Karpas-422 (cell line): ENCODE data around the gene IER3IP1. TPM values are rescaled to one million over a fixed set of nuclear protein-coding genes. Genes with fewer than 3 reads are reported as not detected.
"Not testable (repeated sequence)": the region's sequence is repeated elsewhere in the genome, so short reads cannot be mapped to it uniquely, and the experiment has no call there.

ENCODE experiments used
- DNase-seq: peaks from one replicate; pipeline ENCODE4 v3.0.0-alpha.2; 2015
- H2AFZ ChIP-seq: fragments of 200-600 bp; sonication (generic); 2 replicates; pipeline ENCODE4 v1.6.1; 2014; ENCODE audit warnings: antibody characterized with exemption, low read length, mixed read lengths
- H3K27ac ChIP-seq: fragments of 200-600 bp; sonication (generic); 2 replicates; pipeline ENCODE4 v1.5.1; 2014; ENCODE audit warnings: mild to moderate bottlenecking, low read length, moderate library complexity
- H3K27me3 ChIP-seq: fragments of 200-600 bp; sonication (generic); 2 replicates; pipeline ENCODE4 v1.6.1; 2014; ENCODE audit warnings: low read length, mixed read lengths
- H3K36me3 ChIP-seq: fragments of 200-600 bp; sonication (generic); 2 replicates; pipeline ENCODE4 v1.6.1; 2014; ENCODE audit warnings: low read length, mixed read lengths; ENCODE audit not compliant: insufficient read depth
- H3K4me1 ChIP-seq: fragments of 200-600 bp; sonication (generic); 2 replicates; pipeline ENCODE4 v1.6.1; 2014; ENCODE audit warnings: mild to moderate bottlenecking, low read length, mixed read lengths
- H3K4me2 ChIP-seq: fragments of 200-600 bp; sonication (generic); 2 replicates; pipeline ENCODE4 v1.6.1; 2014; ENCODE audit warnings: low read length, low read depth, mild to moderate bottlenecking; ENCODE audit not compliant: poor library complexity, severe bottlenecking
- H3K4me3 ChIP-seq: fragments of 200-600 bp; sonication (generic); 2 replicates; pipeline ENCODE4 v1.5.1; 2014; ENCODE audit warnings: mild to moderate bottlenecking, antibody characterized with exemption, low read length, mixed read lengths
- H3K79me2 ChIP-seq: fragments of 200-600 bp; sonication (generic); 2 replicates; pipeline ENCODE4 v1.6.1; 2014; ENCODE audit warnings: mild to moderate bottlenecking, low read length, mixed read lengths
- H3K9ac ChIP-seq: fragments of 200-600 bp; sonication (generic); 2 replicates; pipeline ENCODE4 v1.6.0; 2014; ENCODE audit warnings: low read length
- H3K9me2 ChIP-seq: fragments of 200-600 bp; sonication (generic), shearing (Covaris generic); replicated peaks from 2 replicates; pipeline ENCODE4 v1.6.0; 2014; ENCODE audit warnings: mild to moderate bottlenecking, low read length, moderate library complexity; ENCODE audit not compliant: insufficient read depth
- H3K9me3 ChIP-seq: fragments of 300-700, 200-600 bp; sonication (generic); 2 replicates; pipeline ENCODE4 v1.6.1; 2014; ENCODE audit warnings: low read length, mixed read lengths
- H4K20me1 ChIP-seq: fragments of 200-600 bp; sonication (generic); 2 replicates; pipeline ENCODE4 v1.6.1; 2014; ENCODE audit warnings: mild to moderate bottlenecking, antibody characterized with exemption, low read length, low read depth; ENCODE audit not compliant: insufficient read depth
- total RNA-seq: library from RNA; depleted of rRNA; stranded (reverse); fragments of >200 nt; shearing (Covaris generic); gene quantifications from 2 replicates; pipeline ENCODE4 v1.2.3, GENCODE V29; 2014; ENCODE audit warnings: low replicate concordance

IER3IP1 gene
- total RNA-seq, 1 experiment from 2014 or later = 32.2 TPM

GRCh38 chr18:47191961-47192360 lies 15.8 kb upstream of the IER3IP1 start:
- H2AFZ ChIP-seq = no peak overlapping the region
- peaks cover 15% of the 10 kb centered on the region for H3K4me1 ChIP-seq
- H3K79me2 ChIP-seq = no peaks in the 10 kb centered on the region
- peaks cover 2% of the 10 kb centered on the region; the same call in 1 of the 2 replicates for H3K27me3 ChIP-seq
- no peak overlapping the region for H3K27ac ChIP-seq
- H3K36me3 ChIP-seq = no peaks in the 10 kb centered on the region
- DNase-seq = no peak
- no peaks in the 10 kb centered on the region for H3K9me3 ChIP-seq
- no peaks in the 10 kb centered on the region for H4K20me1 ChIP-seq
- H3K4me2 ChIP-seq = no peak overlapping the region
- no peak overlapping the region for H3K4me3 ChIP-seq
- no peak overlapping the region for H3K9ac ChIP-seq
- H3K9me2 ChIP-seq = no peaks in the 10 kb centered on the region

GRCh38 chr18:47187721-47188120 lies 11.6 kb upstream of the IER3IP1 start:
- Histone ChIP-seq H3K36me3 (no peaks in the 10 kb centered on the region), H3K9me2 (no peaks in the 10 kb centered on the region), H2AFZ (no peak overlapping the region), H3K9ac (no peak overlapping the region), H3K4me2 (no peak overlapping the region), H4K20me1 (no peaks in the 10 kb centered on the region), H3K4me3 (no peak overlapping the region), H3K27ac (no peak overlapping the region), H3K79me2 (no peaks in the 10 kb centered on the region), H3K4me1 (no peaks in the 10 kb centered on the region), H3K9me3 (peaks cover 13% of the 10 kb centered on the region; the same call in 1 of the 2 replicates), H3K27me3 (no peaks in the 10 kb centered on the region)
- no peak for DNase-seq

- DNase-seq = peak; percentile 63
- no peak overlapping the region for H3K4me2 ChIP-seq
- no peak overlapping the region for H3K27ac ChIP-seq
- no peak overlapping the region for H3K9ac ChIP-seq
- no peaks in the 10 kb centered on the region for H4K20me1 ChIP-seq
- H3K9me3 ChIP-seq = peaks cover 13% of the 10 kb centered on the region; the same call in 1 of the 2 replicates
- H2AFZ ChIP-seq = no peak overlapping the region
- H3K4me1 ChIP-seq = peaks cover 17% of the 10 kb centered on the region
- no peaks in the 10 kb centered on the region for H3K9me2 ChIP-seq
- H3K79me2 ChIP-seq = no peaks in the 10 kb centered on the region
- H3K36me3 ChIP-seq = no peaks in the 10 kb centered on the region
- H3K4me3 ChIP-seq = no peak overlapping the region
- H3K27me3 ChIP-seq = no peaks in the 10 kb centered on the region
Measured at GRCh38 chr18:47184419-47185050, 8.4 kb upstream of the IER3IP1 start.

DNA sequence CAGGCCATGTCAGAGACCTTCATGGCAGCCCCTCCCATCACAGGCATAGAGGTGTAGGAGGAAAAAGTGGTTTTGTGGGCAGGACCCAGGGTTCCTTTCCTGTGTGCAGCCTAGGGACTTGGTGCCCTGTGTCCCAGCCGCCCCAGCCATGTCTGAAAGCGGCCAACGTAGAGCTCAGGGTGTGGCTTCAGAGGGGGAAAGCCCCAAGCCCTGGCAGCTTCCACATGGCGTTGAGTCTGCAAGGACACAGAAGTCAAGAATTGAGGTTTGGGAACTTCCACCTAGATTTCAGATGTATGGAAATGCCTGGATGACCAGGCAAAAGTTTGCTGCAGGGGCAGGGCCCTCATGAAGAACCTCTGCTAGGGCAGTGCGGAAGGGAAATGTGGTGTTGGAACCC lies 6.0 kb upstream of the IER3IP1 start:
- not testable (repeated sequence) for H3K9me2 ChIP-seq, H3K36me3 ChIP-seq, H3K27me3 ChIP-seq, DNase-seq, H4K20me1 ChIP-seq, H3K4me2 ChIP-seq, H3K27ac ChIP-seq, H3K9ac ChIP-seq, H3K4me3 ChIP-seq, H3K79me2 ChIP-seq, H2AFZ ChIP-seq
- Histone ChIP-seq H3K4me1 (peaks cover 20% of the 10 kb centered on the region), H3K9me3 (peaks cover 13% of the 10 kb centered on the region; the same call in 1 of the 2 replicates)

DNA sequence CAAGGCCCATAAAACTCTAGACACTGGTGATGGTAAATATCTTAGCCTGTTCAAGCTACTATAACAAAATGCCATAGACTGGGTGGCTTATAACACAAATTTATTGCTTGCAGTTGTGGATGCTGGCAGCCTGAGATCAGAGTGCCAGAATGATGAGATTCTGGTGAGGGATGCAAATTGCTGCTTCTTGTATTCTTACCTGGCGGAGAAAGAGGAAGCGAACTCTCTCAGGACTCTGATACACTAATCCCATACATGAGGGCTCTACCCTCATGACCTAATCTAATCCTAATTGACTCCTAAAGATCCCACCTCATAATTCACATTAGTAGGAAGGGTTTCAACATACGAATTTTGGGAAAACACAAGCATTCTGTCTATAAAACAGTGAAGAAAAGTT lies 4.6 kb upstream of the IER3IP1 start:
- H2AFZ ChIP-seq = no peak overlapping the region
- no peaks in the 10 kb centered on the region for H3K27me3 ChIP-seq
- H3K27ac ChIP-seq = peak overlapping the region; percentile 13
- H3K9me3 ChIP-seq = peaks cover 13% of the 10 kb centered on the region; the same call in 1 of the 2 replicates
- peak; percentile 85 for DNase-seq
- no peak overlapping the region for H3K9ac ChIP-seq
- H3K4me1 ChIP-seq = peaks cover 20% of the 10 kb centered on the region
- H4K20me1 ChIP-seq = no peaks in the 10 kb centered on the region
- no peaks in the 10 kb centered on the region for H3K36me3 ChIP-seq
- H3K4me2 ChIP-seq = peak overlapping the region; percentile 52
- H3K4me3 ChIP-seq = peak overlapping the region; percentile 7; the same call in 1 of the 2 replicates
- H3K79me2 ChIP-seq = peaks cover 4% of the 10 kb centered on the region
- H3K9me2 ChIP-seq = no peaks in the 10 kb centered on the region

DNA sequence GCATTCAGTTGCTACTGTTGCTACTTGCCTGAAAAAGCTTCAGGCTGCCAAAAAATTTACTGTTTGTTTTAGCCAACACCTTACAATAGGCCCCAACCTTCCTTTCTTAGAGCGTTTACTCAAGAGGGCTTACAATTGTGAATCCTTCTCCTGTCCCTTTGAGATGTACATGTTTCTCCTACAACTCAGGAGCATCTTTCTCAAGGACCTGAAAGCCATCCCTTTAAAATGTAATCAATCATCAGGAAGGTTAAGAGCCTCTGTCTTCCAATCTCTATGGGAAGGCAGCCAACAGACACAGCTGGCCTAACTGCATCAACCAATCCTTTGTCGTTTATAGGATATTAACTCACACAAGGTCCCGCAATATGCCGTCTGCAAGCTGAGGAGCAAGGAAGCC lies 3.4 kb upstream of the IER3IP1 start:
- H2AFZ ChIP-seq = no peak overlapping the region
- peaks cover 27% of the 10 kb centered on the region for H3K4me1 ChIP-seq
- no peak overlapping the region for H3K27ac ChIP-seq
- no peak overlapping the region for H3K4me2 ChIP-seq
- H4K20me1 ChIP-seq = 0 out of 2 replicates have a peak, but pooled peaks cover 5% of the 10 kb centered on the region
- H3K36me3 ChIP-seq = no peaks in the 10 kb centered on the region
- H3K27me3 ChIP-seq = no peaks in the 10 kb centered on the region
- no peak overlapping the region for H3K9ac ChIP-seq
- peaks cover 3% of the 10 kb centered on the region; the same call in 1 of the 2 replicates for H3K9me3 ChIP-seq
- no peak for DNase-seq
- H3K9me2 ChIP-seq = no peaks in the 10 kb centered on the region
- H3K79me2 ChIP-seq = peaks cover 16% of the 10 kb centered on the region
- no peak overlapping the region for H3K4me3 ChIP-seq

GRCh38 chr18:47175283-47175897 lies 774 bp downstream of the IER3IP1 start:
- H3K79me2 ChIP-seq = peaks cover 57% of the 10 kb centered on the region
- H3K27me3 ChIP-seq = no peaks in the 10 kb centered on the region
- peak overlapping the region; percentile 70 for H3K27ac ChIP-seq
- H3K9me2 ChIP-seq = no peaks in the 10 kb centered on the region
- peaks cover 7% of the 10 kb centered on the region for H3K36me3 ChIP-seq
- no peak for DNase-seq
- no peaks in the 10 kb centered on the region for H3K9me3 ChIP-seq
- peak overlapping the region; percentile 95 for H3K9ac ChIP-seq
- peaks cover 5% of the 10 kb centered on the region; the same call in 1 of the 2 replicates for H4K20me1 ChIP-seq
- peak overlapping the region; percentile 98 for H3K4me3 ChIP-seq
- H3K4me1 ChIP-seq = peaks cover 40% of the 10 kb centered on the region
- H2AFZ ChIP-seq = peak overlapping the region; percentile 99
- peak overlapping the region; percentile 94 for H3K4me2 ChIP-seq

DNA sequence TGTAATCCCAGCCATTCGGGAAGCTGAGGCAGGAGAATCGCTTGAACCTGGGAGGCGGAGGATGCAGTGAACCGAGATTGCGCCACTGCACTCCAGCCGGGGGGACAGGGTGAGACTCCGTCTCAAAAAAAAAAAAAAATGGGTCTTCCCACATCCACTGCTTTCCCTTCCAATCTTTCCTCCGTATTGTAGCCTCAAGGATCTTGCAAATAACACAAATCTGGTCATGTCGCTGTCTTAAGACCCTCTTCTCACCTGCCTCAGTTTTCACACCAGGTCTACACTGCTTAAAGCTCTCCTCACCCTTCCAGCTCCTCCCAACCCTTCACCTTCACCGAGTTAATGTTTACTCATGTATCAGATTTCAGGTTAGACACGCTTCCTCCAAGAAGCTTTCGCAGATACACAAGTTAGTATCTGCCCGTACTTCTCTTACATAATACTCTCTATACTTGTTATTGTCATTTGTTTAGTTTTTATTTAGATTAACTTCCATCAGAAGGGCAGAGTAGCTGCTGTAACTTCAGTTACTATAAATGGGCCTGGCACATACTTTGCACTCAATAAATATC lies 1.5 kb downstream of the IER3IP1 start:
- H3K4me1 ChIP-seq = peaks cover 32% of the 10 kb centered on the region
- H3K27ac ChIP-seq = peak overlapping the region; percentile 14; the same call in 1 of the 2 replicates
- H2AFZ ChIP-seq = no peak overlapping the region
- no peaks in the 10 kb centered on the region for H3K27me3 ChIP-seq
- H3K4me2 ChIP-seq = peak overlapping the region; percentile 94
- H4K20me1 ChIP-seq = peaks cover 5% of the 10 kb centered on the region; the same call in 1 of the 2 replicates
- peaks cover 7% of the 10 kb centered on the region for H3K36me3 ChIP-seq
- no peaks in the 10 kb centered on the region for H3K9me2 ChIP-seq
- peak overlapping the region; percentile 98 for H3K4me3 ChIP-seq
- H3K79me2 ChIP-seq = peaks cover 65% of the 10 kb centered on the region
- no peak for DNase-seq
- H3K9ac ChIP-seq = peak overlapping the region; percentile 95
- no peaks in the 10 kb centered on the region for H3K9me3 ChIP-seq
